K562 (cell line): ENCODE data around the gene FBXW2. TPM values are rescaled to one million over a fixed set of nuclear protein-coding genes. Genes with fewer than 3 reads are reported as not detected.

Experiments used
- BRCA1 ChIP-seq, 2 experiments: fragments of 450-650 bp in 1 of 2; sonication (generic) in 1 of 2; formaldehyde crosslinking in 1 of 2; IDR thresholded peaks; 2 replicates each; pipeline versions ENCODE4 v1.5.0 to v1.6.1; 2017 to 2020; ENCODE audit warnings: mild to moderate bottlenecking in 1 of 2, missing genetic modification reagents in 1 of 2
- CXXC5 ChIP-seq: fragments of 250-450 bp; sonication (Bioruptor Pico); IDR thresholded peaks from 2 replicates; pipeline ENCODE4 v1.8.0; 2022; ENCODE audit warnings: inconsistent platforms, mild to moderate bottlenecking, moderate library complexity
- DNMT1 ChIP-seq: fragments of 450-650 bp; IDR thresholded peaks from 2 replicates; pipeline ENCODE4 v1.6.1; 2016; ENCODE audit warnings: antibody characterized with exemption, mild to moderate bottlenecking
- EHMT2 ChIP-seq: fragments of 450-650 bp; IDR thresholded peaks from 2 replicates; pipeline ENCODE4 v1.6.1; 2018; ENCODE audit warnings: antibody characterized with exemption
- ETV1 ChIP-seq: fragments of 450-650 bp; conservative IDR thresholded peaks from 2 replicates; pipeline ENCODE4 v1.6.1; 2016; ENCODE audit warnings: missing genetic modification characterization, control low read depth, low read depth, missing compliant biosample characterization
- GTF2F1 ChIP-seq: IDR thresholded peaks from 2 replicates; pipeline ENCODE4 v1.6.1; 2011; ENCODE audit warnings: low read depth, low read length, improper control_type of control experiment
- IFI16 ChIP-seq: fragments of 250-450 bp; sonication (Bioruptor Pico); IDR thresholded peaks from 2 replicates; pipeline ENCODE4 v2.1.2; 2022; ENCODE audit warnings: mild to moderate bottlenecking, inconsistent platforms
- JUND ChIP-seq, 2 experiments: IDR thresholded peaks; 2 replicates in 1 of 2; 3 replicates in 1 of 2; pipeline ENCODE4 v1.6.1; 2011; ENCODE audit warnings: borderline replicate concordance in 2 of 2, low read depth in 2 of 2, low read length in 2 of 2, improper control_type of control experiment in 1 of 2, missing biosample characterization in 1 of 2, missing genetic modification characterization in 1 of 2, missing genetic modification reagents in 1 of 2
- MTA3 ChIP-seq: fragments of 450-650 bp; formaldehyde crosslinking; IDR thresholded peaks from 2 replicates; pipeline ENCODE4 v1.6.1; 2017; ENCODE audit warnings: mild to moderate bottlenecking, borderline replicate concordance
- NFIC ChIP-seq: fragments of 450-650 bp; IDR thresholded peaks from 2 replicates; pipeline ENCODE4 v1.6.1; 2017; ENCODE audit warnings: mild to moderate bottlenecking, inconsistent platforms
- PML ChIP-seq: IDR thresholded peaks from 2 replicates; pipeline ENCODE4 v1.6.1; 2012; ENCODE audit warnings: low read length, inconsistent platforms
- POLR3A ChIP-seq: IDR thresholded peaks from 2 replicates; pipeline ENCODE4 v1.6.1; 2011; ENCODE audit warnings: borderline replicate concordance, mild to moderate bottlenecking, moderate library complexity; ENCODE audit not compliant: insufficient read length, insufficient read depth; ENCODE audit errors: extremely low read depth
- PTRF ChIP-seq: fragments of 450-650 bp; IDR thresholded peaks from 2 replicates; pipeline ENCODE4 v1.6.1; 2016; ENCODE audit warnings: mild to moderate bottlenecking, missing genetic modification characterization, missing compliant biosample characterization
- RBBP5 ChIP-seq: fragments of 200-600 bp; sonication (generic); IDR thresholded peaks from 2 replicates; pipeline ENCODE4 v1.6.1; 2012; ENCODE audit warnings: borderline replicate concordance, mild to moderate bottlenecking, low read length, control low read depth, inconsistent platforms; ENCODE audit not compliant: insufficient read depth, poor library complexity, severe bottlenecking
- SAP30 ChIP-seq: fragments of 200-600 bp; sonication (generic); IDR thresholded peaks from 2 replicates; pipeline ENCODE4 v1.6.1; 2012; ENCODE audit warnings: borderline replicate concordance, low read depth, mild to moderate bottlenecking, moderate library complexity, low read length, control low read depth, inconsistent platforms; ENCODE audit not compliant: insufficient read depth, poor library complexity, severe bottlenecking
- SIRT6 ChIP-seq: IDR thresholded peaks from one replicate; pipeline ENCODE4 v1.6.1; 2012; ENCODE audit warnings: low read depth, mild to moderate bottlenecking, control low read depth, inconsistent platforms, low read length, moderate library complexity
- SIX5 ChIP-seq, 2 experiments: IDR thresholded peaks; 2 replicates each; pipeline ENCODE4 v1.6.1; 2011; ENCODE audit warnings: low read length in 2 of 2, borderline replicate concordance in 1 of 2, low read depth in 1 of 2, mild to moderate bottlenecking in 1 of 2, moderate library complexity in 1 of 2; ENCODE audit not compliant: insufficient read depth in 1 of 2
- TAF1 ChIP-seq: IDR thresholded peaks from 2 replicates; pipeline ENCODE4 v1.6.1; 2011; ENCODE audit warnings: mild to moderate bottlenecking, low read length, moderate library complexity; ENCODE audit not compliant: insufficient read depth, control insufficient read depth, severe bottlenecking; ENCODE audit errors: extremely low read depth
- UBTF ChIP-seq, 2 experiments: IDR thresholded peaks; 2 replicates each; pipeline ENCODE4 v1.6.1; 2012; ENCODE audit warnings: improper control_type of control experiment in 2 of 2, low read depth in 2 of 2, low read length in 2 of 2, borderline replicate concordance in 1 of 2
- ZC3H11A ChIP-seq: IDR thresholded peaks from 2 replicates; pipeline ENCODE4 v1.6.1; 2012; ENCODE audit warnings: low read depth, low read length, improper control_type of control experiment
- ZNF395 ChIP-seq: fragments of 200-800 bp; sonication (Bioruptor generic); IDR thresholded peaks from 2 replicates; pipeline ENCODE4 v1.6.1; 2017; ENCODE audit warnings: missing genetic modification characterization, missing compliant biosample characterization
- ZNF79 ChIP-seq: fragments of 250-450 bp; sonication (Bioruptor Pico); IDR thresholded peaks from 2 replicates; pipeline ENCODE4 v1.4.0; 2020; ENCODE audit warnings: low read depth, mild to moderate bottlenecking, moderate library complexity
- polyA plus RNA-seq, 8 experiments: library from polyadenylated mRNA; depleted of rRNA in 4 of 8; stranded (reverse) in 5 of 8; unstranded in 3 of 8; fragments of >200 nt; fragmentation: Nextera tagmentation in 2 of 8; fragmentation: Illumina TruSeq in 1 of 8; extraction: Ambion mirVana in 2 of 8; extraction: Trizol in 1 of 8; gene quantifications; 2 replicates each; pipeline versions ENCODE4 v1.2.1 to v1.2.3, GENCODE V29; 2011 to 2014; ENCODE audit warnings: inconsistent platforms in 1 of 8, missing spikeins in 1 of 8
- total RNA-seq, 7 experiments: library from RNA; depleted of rRNA in 6 of 7; stranded (reverse); fragments of >200 nt in 6 of 7; fragmentation: Illumina TruSeq in 2 of 7; extraction: Trizol in 2 of 7; gene quantifications; 2 replicates each; pipeline versions ENCODE4 v1.2.1 to v1.2.3, GENCODE V29; 2011 to 2021; ENCODE audit warnings: low replicate concordance in 1 of 7

FBXW2 gene
- total and polyA plus RNA-seq, 9 of the 15 experiments (the other 6 are each of a cell fraction or from before 2014, with no cell fraction given) = 2.5 to 57.8 (median 28.1) TPM

GRCh38 chr9:120792898-120793765, at the start of gene FBXW2 (continued):
- TF ChIP-seq RBBP5 (peak; percentile 100), SIX5 (IDR thresholded peaks at IDR 0.05; ENCODE audit: borderline replicate concordance in 1 of 2, insufficient read depth in 1 of 2, low read depth in 1 of 2, low read length in 2 of 2) (peak; percentile 49 to 51; a peak in 2 of 4 replicates), ZNF79 (CRISPR knock-in tag) (no peak), PTRF (no peak), SAP30 (peak; percentile 88), CXXC5 (CRISPR knock-in tag) (peak; percentile 94), PML (peak; percentile 91), ZC3H11A (peak; percentile 73; the same call in 1 of the 2 replicates), NFIC (peak; percentile 55), SIRT6 (no peak), EHMT2 (no peak), POLR3A (no peak), BRCA1 (IDR thresholded peaks at IDR 0.05) (no peak), BRCA1 (CRISPR knock-in tag; IDR thresholded peaks at IDR 0.05) (no peak), DNMT1 (0 out of 2 replicates have a peak, but pooled peaks have one; percentile 77), ZNF395 (CRISPR knock-in tag) (peak; percentile 68; the same call in 1 of the 2 replicates), UBTF (IDR thresholded peaks at IDR 0.05; ENCODE audit: borderline replicate concordance in 1 of 2, low read depth in 2 of 2, low read length in 2 of 2) (peak; percentile 92), IFI16 (no peak), MTA3 (peak; percentile 75; the same call in 1 of the 2 replicates), ETV1 (peak; percentile 99), GTF2F1 (peak; percentile 47; the same call in 1 of the 2 replicates), TAF1 (peak; percentile 96), JUND (IDR thresholded peaks at IDR 0.05; ENCODE audit: borderline replicate concordance, low read depth, low read length) (peak; percentile 76), JUND (tag; IDR thresholded peaks at IDR 0.05; ENCODE audit: borderline replicate concordance, low read depth, low read length) (no peak; the same call in 2 of the 3 replicates)
